ENCODE data around the gene MYOCD.

The MYOCD gene

DNA sequence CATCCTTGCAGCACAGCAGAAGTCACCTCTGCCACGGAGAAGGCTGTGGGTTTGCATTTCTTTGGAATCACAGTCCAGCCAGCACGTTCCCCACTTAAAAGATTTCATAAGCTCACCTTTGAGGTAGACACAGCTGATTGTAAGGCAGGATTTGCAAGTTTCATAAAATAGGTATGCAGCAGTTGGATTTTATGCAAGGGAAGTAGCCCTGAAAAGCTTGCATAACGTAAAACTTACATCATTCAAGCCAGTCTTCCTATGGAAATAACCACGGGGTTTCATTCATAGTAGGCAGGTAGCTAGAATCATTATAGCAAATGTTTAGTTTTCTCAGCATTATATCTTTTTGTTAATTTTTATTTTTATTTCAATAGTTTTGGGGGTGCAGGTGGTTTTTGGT is 73.8 kb downstream of the MYOCD start:
- H3K9me3 ChIP-seq (ENCODE audit: insufficient read depth, low read depth, low read length): no peaks in the 10 kb centered on the region
- no peaks in the 10 kb centered on the region for H4K20me1 ChIP-seq (ENCODE audit: insufficient read depth, low read length, poor library complexity, severe bottlenecking)
- no peaks in the 10 kb centered on the region for H3K79me2 ChIP-seq (ENCODE audit: insufficient read depth, low read length)
- no peaks in the 10 kb centered on the region for H3F3A ChIP-seq (ENCODE audit: low read depth)
- no peak overlapping the region for H3K4me3 ChIP-seq (ENCODE audit: low read length, poor library complexity, severe bottlenecking)
- no peaks in the 10 kb centered on the region for H3K36me3 ChIP-seq (ENCODE audit: insufficient read depth, low read length)
- H2AFZ ChIP-seq (ENCODE audit: low read length): no peak overlapping the region
- H3K9ac ChIP-seq (ENCODE audit: low read depth, low read length, poor library complexity, severe bottlenecking): no peak overlapping the region
- H3K27me3 ChIP-seq (ENCODE audit: insufficient read depth, low read length, poor library complexity, severe bottlenecking): no peaks in the 10 kb centered on the region
- no peaks in the 10 kb centered on the region for H3K9me2 ChIP-seq (replicated peaks; ENCODE audit: low read depth, low read length)
- no peaks in the 10 kb centered on the region for H3K4me1 ChIP-seq (ENCODE audit: insufficient read depth, low read length, poor library complexity, severe bottlenecking)
- TF ChIP-seq EZH2phosphoT487 (IDR thresholded peaks at IDR 0.05; ENCODE audit: borderline replicate concordance): no peak
- TF ChIP-seq, protein P1, sequence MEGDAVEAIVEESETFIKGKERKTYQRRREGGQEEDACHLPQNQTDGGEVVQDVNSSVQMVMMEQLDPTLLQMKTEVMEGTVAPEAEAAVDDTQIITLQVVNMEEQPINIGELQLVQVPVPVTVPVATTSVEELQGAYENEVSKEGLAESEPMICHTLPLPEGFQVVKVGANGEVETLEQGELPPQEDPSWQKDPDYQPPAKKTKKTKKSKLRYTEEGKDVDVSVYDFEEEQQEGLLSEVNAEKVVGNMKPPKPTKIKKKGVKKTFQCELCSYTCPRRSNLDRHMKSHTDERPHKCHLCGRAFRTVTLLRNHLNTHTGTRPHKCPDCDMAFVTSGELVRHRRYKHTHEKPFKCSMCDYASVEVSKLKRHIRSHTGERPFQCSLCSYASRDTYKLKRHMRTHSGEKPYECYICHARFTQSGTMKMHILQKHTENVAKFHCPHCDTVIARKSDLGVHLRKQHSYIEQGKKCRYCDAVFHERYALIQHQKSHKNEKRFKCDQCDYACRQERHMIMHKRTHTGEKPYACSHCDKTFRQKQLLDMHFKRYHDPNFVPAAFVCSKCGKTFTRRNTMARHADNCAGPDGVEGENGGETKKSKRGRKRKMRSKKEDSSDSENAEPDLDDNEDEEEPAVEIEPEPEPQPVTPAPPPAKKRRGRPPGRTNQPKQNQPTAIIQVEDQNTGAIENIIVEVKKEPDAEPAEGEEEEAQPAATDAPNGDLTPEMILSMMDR (conservative IDR thresholded peaks at IDR 0.05; ENCODE audit: low read length): no peak
- H3K4me2 ChIP-seq (ENCODE audit: low read depth, low read length, poor library complexity, severe bottlenecking): no peak overlapping the region

DNA sequence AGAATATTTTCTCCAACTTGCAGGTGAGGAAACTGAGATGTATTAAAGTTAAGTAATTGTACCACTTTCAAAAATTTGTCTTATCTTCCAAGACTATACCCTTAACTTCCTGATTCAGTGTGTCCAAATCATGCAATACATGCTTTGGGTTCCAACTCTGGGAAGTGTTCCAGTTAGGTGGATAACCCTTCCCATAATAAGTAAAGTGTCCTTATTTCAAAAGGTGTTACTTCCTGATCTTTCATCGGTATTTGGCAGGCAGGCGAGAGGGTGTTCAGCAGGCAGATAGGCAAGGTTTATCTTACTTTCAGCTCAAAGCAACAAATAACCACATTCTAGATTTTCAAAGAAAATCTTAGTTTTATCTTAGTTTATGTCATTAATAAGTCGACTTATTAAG is 77.4 kb downstream of the MYOCD start:
- H3K27me3 ChIP-seq (ENCODE audit: insufficient read depth, low read length, poor library complexity, severe bottlenecking): no peaks in the 10 kb centered on the region
- H3K9me2 ChIP-seq (replicated peaks; ENCODE audit: low read depth, low read length): no peaks in the 10 kb centered on the region
- H3K4me2 ChIP-seq (ENCODE audit: low read depth, low read length, poor library complexity, severe bottlenecking): no peak overlapping the region
- no peak overlapping the region for H2AFZ ChIP-seq (ENCODE audit: low read length)
- no peaks in the 10 kb centered on the region for H3F3A ChIP-seq (ENCODE audit: low read depth)
- H3K4me1 ChIP-seq (ENCODE audit: insufficient read depth, low read length, poor library complexity, severe bottlenecking): no peaks in the 10 kb centered on the region
- H3K9ac ChIP-seq (ENCODE audit: low read depth, low read length, poor library complexity, severe bottlenecking): no peak overlapping the region
- TF ChIP-seq, protein P1 (conservative IDR thresholded peaks at IDR 0.05; ENCODE audit: low read length): no peak
- no peaks in the 10 kb centered on the region for H4K20me1 ChIP-seq (ENCODE audit: insufficient read depth, low read length, poor library complexity, severe bottlenecking)
- no peaks in the 10 kb centered on the region for H3K79me2 ChIP-seq (ENCODE audit: insufficient read depth, low read length)
- no peaks in the 10 kb centered on the region for H3K36me3 ChIP-seq (ENCODE audit: insufficient read depth, low read length)
- H3K4me3 ChIP-seq (ENCODE audit: low read length, poor library complexity, severe bottlenecking): no peak overlapping the region
- no peaks in the 10 kb centered on the region for H3K9me3 ChIP-seq (ENCODE audit: insufficient read depth, low read depth, low read length)

DNA sequence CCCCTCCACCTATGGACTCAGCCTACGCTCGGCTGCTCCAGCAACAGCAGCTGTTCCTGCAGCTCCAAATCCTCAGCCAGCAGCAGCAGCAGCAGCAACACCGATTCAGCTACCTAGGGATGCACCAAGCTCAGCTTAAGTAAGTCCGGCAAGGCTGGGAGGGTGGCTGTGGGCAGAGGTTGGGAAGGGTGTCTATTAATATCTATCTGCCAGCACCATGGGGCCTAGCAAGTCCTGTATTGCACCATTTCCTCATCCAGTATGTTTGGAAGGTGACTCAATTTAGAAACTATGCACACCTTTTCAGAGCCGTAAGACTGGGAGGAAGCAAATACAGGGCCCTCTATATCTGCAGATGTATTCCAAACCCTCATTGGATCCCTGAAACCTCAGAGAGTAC is 78.6 kb downstream of the MYOCD start:
- Histone ChIP-seq H3K4me2 (ENCODE audit: low read depth, low read length, poor library complexity, severe bottlenecking) (no peak overlapping the region), H3K9ac (ENCODE audit: low read depth, low read length, poor library complexity, severe bottlenecking) (no peak overlapping the region), H2AFZ (ENCODE audit: low read length) (no peak overlapping the region), H3K36me3 (ENCODE audit: insufficient read depth, low read length) (no peaks in the 10 kb centered on the region), H3K79me2 (ENCODE audit: insufficient read depth, low read length) (no peaks in the 10 kb centered on the region), H3K27me3 (ENCODE audit: insufficient read depth, low read length, poor library complexity, severe bottlenecking) (no peaks in the 10 kb centered on the region), H3K4me1 (ENCODE audit: insufficient read depth, low read length, poor library complexity, severe bottlenecking) (no peaks in the 10 kb centered on the region), H3F3A (ENCODE audit: low read depth) (no peaks in the 10 kb centered on the region), H3K9me3 (ENCODE audit: insufficient read depth, low read depth, low read length) (no peaks in the 10 kb centered on the region), H3K4me3 (ENCODE audit: low read length, poor library complexity, severe bottlenecking) (no peak overlapping the region), H3K9me2 (replicated peaks; ENCODE audit: low read depth, low read length) (no peaks in the 10 kb centered on the region), H4K20me1 (ENCODE audit: insufficient read depth, low read length, poor library complexity, severe bottlenecking) (no peaks in the 10 kb centered on the region)
- no peak for TF ChIP-seq EZH2phosphoT487 (IDR thresholded peaks at IDR 0.05; ENCODE audit: borderline replicate concordance)
- TF ChIP-seq, protein P1 (conservative IDR thresholded peaks at IDR 0.05; ENCODE audit: low read length): no peak
